NB4 (cell line): Measurements from ENCODE around the gene SMAD7.

ENCODE experiments used
- DNase-seq: peaks from one replicate; pipeline ENCODE4 v3.0.0; 2010; ENCODE audit warnings: low read depth
- H3K4me3 ChIP-seq: one replicate; pipeline ENCODE4 v1.5.1; 2011; ENCODE audit warnings: mild to moderate bottlenecking, low read depth, low read length, moderate library complexity
- CTCF ChIP-seq: IDR thresholded peaks from one replicate; pipeline ENCODE4 v1.5.1; 2012; ENCODE audit warnings: low read depth, low read length
- MAX ChIP-seq: IDR thresholded peaks from 2 replicates; pipeline ENCODE4 v1.6.1; 2011; ENCODE audit warnings: low read depth, low read length
- MYC ChIP-seq: IDR thresholded peaks from 2 replicates; pipeline ENCODE4 v1.6.1; 2011; ENCODE audit warnings: low read depth, low read length
- POLR2A ChIP-seq: IDR thresholded peaks from 2 replicates; pipeline ENCODE4 v1.6.1; 2011; ENCODE audit warnings: mild to moderate bottlenecking; ENCODE audit not compliant: insufficient read length; ENCODE audit errors: extremely low read depth

SMAD7 gene

GRCh38 chr18:48950536-48951447, at the start of gene SMAD7:
SMAD7 (minus strand) TSS chr18:48950965; CDS start chr18:48950424, 541 bp downstream.
- peak within 1 kb of the TSS; percentile 63 for H3K4me3 ChIP-seq
- no peak for TF ChIP-seq MAX
- TF ChIP-seq POLR2A: no peak
- TF ChIP-seq CTCF: no peak
- no peak for TF ChIP-seq MYC
- DNase-seq: peak; percentile 40

GRCh38 chr18:48999569-48999968, 48.8 kb upstream of the SMAD7 start:
- no peak for TF ChIP-seq CTCF
- TF ChIP-seq MAX: no peak
- TF ChIP-seq POLR2A: no peak
- no peak for TF ChIP-seq MYC
- no peak for DNase-seq
- no peak overlapping the region for H3K4me3 ChIP-seq

- TF ChIP-seq MYC (no peak), MAX (no peak), CTCF (no peak), POLR2A (no peak)
- DNase-seq: peak; percentile 83
- H3K4me3 ChIP-seq: no peak overlapping the region
These were observed 47.4 kb upstream of the SMAD7 start for GRCh38 chr18:48997985-48998831.

- no peak for DNase-seq
- H3K4me3 ChIP-seq: no peak overlapping the region
- TF ChIP-seq MAX (no peak), POLR2A (no peak), CTCF (no peak), MYC (no peak)
These were observed 46.9 kb upstream of the SMAD7 start for GRCh38 chr18:48997681-48997984.

- no peak for TF ChIP-seq MAX
- no peak for TF ChIP-seq MYC
- TF ChIP-seq POLR2A: no peak
- no peak for TF ChIP-seq CTCF
- no peak overlapping the region for H3K4me3 ChIP-seq
- DNase-seq: peak; percentile 52
These were observed 46.2 kb upstream of the SMAD7 start for GRCh38 chr18:48996901-48997463.
